Measurements from ENCODE around the gene NR2F2. TPM values are rescaled to one million over a fixed set of nuclear protein-coding genes. Genes with fewer than 3 reads are reported as not detected.

NR2F2 gene
- total RNA-seq, 1 donor: not detected

DNA sequence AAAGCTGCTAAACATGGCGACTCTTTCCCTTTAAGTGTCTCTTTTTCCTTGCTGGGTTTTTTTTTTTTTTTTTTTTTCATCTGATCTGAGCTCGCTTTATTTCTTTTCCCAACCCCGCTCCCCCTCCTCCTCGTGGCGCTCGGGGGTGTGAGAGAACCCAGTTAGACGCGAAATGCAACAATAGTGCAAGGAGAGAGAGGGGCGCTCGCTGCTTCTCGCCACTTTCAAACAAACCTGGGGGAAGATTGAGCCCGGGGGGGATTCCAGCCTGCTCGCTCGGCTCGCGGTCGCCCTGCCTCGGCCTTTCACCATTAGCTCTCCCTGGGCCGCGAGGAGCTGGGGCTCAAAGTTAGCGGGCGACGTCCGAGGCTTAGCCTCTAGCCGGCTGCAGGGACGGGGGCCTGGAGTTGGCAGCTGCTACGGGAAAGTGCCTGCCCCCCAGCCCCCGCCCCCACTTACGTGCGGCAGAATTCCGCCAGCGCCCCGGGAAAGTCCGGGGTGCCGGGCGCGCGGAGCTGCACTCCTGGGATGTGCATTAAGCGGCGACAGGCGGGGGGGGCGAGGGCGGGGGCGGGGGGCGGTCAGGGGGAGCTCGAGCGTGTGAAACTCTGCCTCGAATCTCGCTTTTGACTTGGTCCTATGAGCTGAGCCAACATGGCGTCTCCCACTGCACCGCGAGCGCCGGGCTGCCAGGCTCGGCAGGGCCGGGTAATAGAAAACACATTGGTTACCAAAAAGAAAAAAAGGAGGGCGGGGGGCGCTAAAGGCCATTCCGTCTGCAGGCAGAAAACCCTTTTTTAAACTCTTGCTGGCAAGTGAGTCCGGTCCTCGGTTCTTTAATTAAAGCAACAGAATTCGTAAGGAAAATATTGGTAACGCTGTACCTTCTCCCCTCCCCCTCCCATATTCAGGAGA is 10.4 kb downstream of the NR2F2 start:
- no peaks in the 10 kb centered on the region for H3K4me1 ChIP-seq (ENCODE audit: insufficient read depth, low read length)
- H3K9me3 ChIP-seq (ENCODE audit: low read depth, low read length): no peaks in the 10 kb centered on the region
- H3K4me3 ChIP-seq (ENCODE audit: low read length): no peak overlapping the region
- H3K27me3 ChIP-seq (ENCODE audit: insufficient read depth, low read length): peaks cover 98% of the 10 kb centered on the region

- Histone ChIP-seq H3K4me1 (ENCODE audit: insufficient read depth, low read length) (no peaks in the 10 kb centered on the region), H3K4me3 (ENCODE audit: low read length) (no peak overlapping the region), H3K27me3 (ENCODE audit: insufficient read depth, low read length) (peaks cover 98% of the 10 kb centered on the region), H3K9me3 (ENCODE audit: low read depth, low read length) (no peaks in the 10 kb centered on the region)
Measured at GRCh38 chr15:96341513-96342405, 11.3 kb downstream of the NR2F2 start.

GRCh38 chr15:96342406-96343112 is 12.1 kb downstream of the NR2F2 start:
- H3K27me3 ChIP-seq (ENCODE audit: insufficient read depth, low read length): peaks cover 98% of the 10 kb centered on the region
- no peaks in the 10 kb centered on the region for H3K9me3 ChIP-seq (ENCODE audit: low read depth, low read length)
- H3K4me1 ChIP-seq (ENCODE audit: insufficient read depth, low read length): no peaks in the 10 kb centered on the region
- H3K4me3 ChIP-seq (ENCODE audit: low read length): no peak overlapping the region

DNA sequence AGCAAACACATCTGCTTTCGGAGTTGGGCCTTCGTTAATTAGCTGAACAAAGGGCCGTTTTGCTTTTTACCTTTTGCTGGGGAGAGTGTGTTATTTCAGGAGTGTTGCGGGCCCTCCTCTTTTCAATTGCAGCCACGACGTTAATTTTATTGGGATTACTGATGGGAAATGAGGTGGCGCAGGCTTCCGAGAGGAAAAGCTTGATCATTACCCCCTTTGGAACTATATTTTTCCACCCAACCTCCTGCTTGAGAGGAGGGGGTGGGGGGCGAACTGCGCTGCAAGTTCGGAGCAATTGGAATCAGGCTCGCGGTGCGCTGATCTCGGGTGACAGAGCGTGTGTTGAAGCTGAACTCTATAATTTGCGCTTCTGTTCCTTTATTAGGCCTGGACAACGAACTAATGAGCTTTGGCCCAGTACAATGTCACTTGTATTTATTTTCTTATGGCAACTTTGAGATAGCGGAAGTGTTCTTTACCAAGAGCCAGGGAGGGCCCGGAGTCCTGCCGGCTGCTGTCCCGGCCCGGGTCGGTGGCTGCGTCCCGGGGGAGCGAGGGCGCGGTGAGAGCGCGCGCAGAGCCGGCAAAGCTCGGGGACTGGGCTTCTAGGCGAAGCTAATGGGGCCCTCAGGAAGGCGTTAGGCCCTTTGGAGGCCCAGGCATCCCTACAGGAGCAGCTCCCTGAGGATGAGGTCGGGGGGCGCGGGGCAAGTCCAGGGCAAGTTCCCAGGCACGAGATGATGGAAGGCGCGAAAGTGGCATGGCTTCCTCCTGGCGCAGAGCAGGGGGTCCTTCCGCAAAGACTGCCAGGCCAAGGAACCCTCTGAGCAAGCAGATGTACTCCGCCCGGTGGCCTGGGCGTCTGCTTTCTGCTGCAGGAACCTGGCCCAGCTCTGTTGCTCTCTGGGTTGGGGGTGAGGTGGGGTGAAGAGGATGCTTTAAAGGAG is 12.9 kb downstream of the NR2F2 start:
- Histone ChIP-seq H3K4me1 (ENCODE audit: insufficient read depth, low read length) (no peaks in the 10 kb centered on the region), H3K27me3 (ENCODE audit: insufficient read depth, low read length) (peaks cover 98% of the 10 kb centered on the region), H3K4me3 (ENCODE audit: low read length) (no peak overlapping the region), H3K9me3 (ENCODE audit: low read depth, low read length) (no peaks in the 10 kb centered on the region)

GRCh38 chr15:96344060-96344705 is 13.7 kb downstream of the NR2F2 start:
- Histone ChIP-seq H3K9me3 (ENCODE audit: low read depth, low read length) (no peaks in the 10 kb centered on the region), H3K4me1 (ENCODE audit: insufficient read depth, low read length) (no peaks in the 10 kb centered on the region), H3K27me3 (ENCODE audit: insufficient read depth, low read length) (peaks cover 98% of the 10 kb centered on the region), H3K4me3 (ENCODE audit: low read length) (no peak overlapping the region)

DNA sequence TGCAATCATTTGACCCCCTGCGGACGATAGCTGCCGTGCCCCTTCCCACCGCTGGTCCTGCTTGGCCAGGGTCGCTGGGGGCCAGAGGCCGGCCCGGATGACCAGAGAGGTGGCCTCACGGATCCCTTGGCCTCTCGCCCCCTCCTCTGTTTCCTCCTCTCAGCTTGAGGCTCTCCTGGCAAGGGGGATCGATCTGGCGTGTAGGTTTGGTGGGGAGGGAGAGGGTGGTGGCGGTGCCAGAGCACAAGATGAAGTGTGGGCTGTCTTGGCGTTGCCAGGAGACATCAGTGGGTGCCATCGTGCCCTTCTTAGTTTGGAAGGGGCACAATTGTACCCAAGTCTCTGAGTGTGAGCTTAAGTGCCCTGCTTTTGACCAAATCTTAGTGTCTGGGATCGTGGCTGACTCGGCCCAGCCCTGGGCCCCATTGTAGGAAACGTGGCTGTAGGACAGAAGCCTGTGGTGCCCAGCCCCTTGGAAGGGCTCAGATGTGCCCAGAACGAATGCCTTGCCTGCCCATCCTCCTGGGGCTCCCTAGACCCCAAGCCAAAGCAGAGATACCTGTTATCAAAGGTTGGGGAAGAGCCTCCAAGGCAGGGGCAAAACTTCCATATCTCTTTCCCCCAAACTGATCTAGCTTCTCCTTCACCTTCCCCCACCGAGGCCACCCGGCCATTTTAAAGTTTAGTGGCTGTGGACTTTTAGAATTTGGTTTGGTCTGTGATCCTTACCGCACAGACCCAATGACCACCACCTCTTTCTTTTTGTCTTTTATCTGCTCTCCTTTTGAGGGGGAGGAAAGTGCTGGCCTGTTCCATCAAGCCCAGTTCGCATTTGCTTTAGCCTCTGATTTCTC is 14.4 kb downstream of the NR2F2 start:
- no peak overlapping the region for H3K4me3 ChIP-seq (ENCODE audit: low read length)
- H3K4me1 ChIP-seq (ENCODE audit: insufficient read depth, low read length): no peaks in the 10 kb centered on the region
- peaks cover 98% of the 10 kb centered on the region for H3K27me3 ChIP-seq (ENCODE audit: insufficient read depth, low read length)
- no peaks in the 10 kb centered on the region for H3K9me3 ChIP-seq (ENCODE audit: low read depth, low read length)

DNA sequence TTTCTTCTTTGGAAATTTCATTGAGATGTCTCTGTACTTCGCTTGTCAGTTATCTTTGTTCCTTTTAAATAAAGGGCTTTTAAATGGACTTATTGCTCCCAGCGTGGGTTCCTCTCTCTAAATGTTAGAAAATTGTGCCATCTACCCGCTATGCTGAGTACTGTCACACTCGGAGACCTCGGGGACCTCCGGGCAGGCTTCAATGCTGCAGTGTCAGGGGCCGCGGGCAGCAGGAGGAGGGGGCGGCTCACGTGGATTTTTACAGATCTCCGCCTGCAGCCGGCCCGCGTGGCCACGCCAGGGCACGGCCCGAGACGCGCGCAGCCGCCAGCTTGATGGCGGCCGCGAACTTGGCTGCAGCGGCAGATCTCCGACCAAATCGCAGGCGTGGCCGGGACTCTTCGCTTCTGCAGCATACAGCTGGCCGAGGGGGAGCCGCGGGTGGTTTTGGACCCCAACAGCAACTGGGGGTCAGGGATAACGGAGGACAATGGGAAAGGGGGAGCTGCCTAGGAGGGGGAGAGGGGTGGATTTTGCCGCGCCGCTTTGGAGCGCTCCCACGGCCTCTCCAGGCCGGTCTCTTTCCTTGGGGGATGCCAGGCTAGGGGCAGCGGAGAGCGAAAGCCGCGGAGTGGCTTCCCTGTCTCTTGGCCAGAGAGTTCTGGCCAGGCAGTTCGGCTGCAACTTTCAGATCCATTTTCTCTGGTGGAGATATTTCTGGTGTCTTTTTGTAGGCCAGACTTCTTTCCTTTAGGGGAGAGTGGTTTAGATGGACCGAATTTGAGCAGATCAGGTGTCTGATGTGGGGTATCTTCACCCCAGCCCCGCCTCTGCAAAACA is 15.3 kb downstream of the NR2F2 start:
- Histone ChIP-seq H3K9me3 (ENCODE audit: low read depth, low read length) (no peaks in the 10 kb centered on the region), H3K27me3 (ENCODE audit: insufficient read depth, low read length) (peaks cover 98% of the 10 kb centered on the region), H3K4me3 (ENCODE audit: low read length) (no peak overlapping the region), H3K4me1 (ENCODE audit: insufficient read depth, low read length) (no peaks in the 10 kb centered on the region)

DNA sequence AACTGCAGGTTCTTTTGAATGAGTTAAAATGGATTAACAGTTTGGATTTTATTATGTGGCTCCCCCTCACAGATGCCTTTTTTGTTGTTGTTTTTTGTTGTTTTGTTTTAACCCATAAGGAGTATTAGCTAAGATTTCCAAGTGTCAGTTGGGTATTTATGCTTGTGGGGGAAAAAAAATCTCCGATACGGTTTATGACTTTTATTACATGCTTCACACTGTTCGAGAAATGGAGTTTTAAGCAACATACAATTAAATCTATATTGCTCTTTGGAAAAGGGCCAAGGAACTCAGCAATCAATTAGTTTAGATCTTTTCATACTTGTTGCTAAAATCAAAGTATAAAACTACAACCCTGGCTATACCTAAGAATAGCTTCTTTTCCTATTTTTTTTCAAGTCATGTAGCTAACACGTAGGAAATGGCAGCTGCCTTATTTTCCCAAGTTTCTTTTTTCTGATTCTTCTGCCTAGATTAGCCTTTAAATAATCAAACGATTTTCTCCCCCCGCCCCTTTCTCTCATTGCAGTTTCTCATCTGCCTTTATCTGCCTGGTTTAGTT is 16.0 kb downstream of the NR2F2 start:
- Histone ChIP-seq H3K9me3 (ENCODE audit: low read depth, low read length) (no peaks in the 10 kb centered on the region), H3K4me3 (ENCODE audit: low read length) (no peak overlapping the region), H3K27me3 (ENCODE audit: insufficient read depth, low read length) (peaks cover 100% of the 10 kb centered on the region), H3K4me1 (ENCODE audit: insufficient read depth, low read length) (no peaks in the 10 kb centered on the region)

DNA sequence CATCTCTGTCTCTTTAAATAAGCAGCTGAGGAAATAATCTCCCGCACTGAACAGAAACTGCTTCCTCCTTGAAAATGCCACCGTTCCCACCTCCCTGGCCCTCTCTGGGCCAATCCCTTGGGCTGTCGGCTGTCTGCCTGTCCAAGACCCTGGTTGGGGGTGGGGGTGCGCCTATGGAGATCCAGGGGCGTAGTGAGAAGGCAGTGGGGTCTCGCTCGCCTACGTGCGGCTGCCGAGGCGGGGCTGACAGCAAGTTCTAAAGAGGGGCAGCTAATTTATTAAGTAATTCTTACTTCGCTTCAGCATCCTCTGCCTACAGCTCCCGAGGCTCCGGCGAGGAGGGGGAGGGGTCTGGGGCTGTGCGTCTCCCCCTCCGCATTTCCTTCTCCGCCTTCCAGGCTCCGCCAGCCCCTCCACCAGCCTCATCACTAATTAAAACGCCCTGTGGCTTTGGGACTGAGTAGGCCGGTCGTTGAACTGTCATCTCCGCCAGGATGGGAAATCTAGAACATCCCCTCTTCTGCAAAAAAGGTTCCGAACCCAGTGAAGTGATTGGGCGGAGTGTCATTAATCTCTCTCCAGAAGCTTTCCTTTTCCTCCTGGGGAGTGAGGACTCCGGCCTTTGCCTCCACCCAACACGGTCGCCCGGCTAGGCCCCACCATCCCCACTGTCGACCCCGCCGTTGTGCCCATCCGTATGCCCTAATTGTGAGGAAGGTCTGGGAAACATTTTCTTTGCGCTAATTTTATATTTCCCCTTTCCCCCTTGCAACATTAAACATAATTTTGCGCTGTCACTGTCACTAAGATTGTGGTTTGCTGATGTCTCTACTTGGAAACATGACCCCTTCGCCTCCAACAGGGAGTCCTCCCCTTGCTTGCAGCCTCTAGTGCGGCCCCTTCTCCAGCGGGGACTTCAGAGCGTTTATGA is 16.9 kb downstream of the NR2F2 start:
- Histone ChIP-seq H3K9me3 (ENCODE audit: low read depth, low read length) (no peaks in the 10 kb centered on the region), H3K27me3 (ENCODE audit: insufficient read depth, low read length) (peaks cover 100% of the 10 kb centered on the region), H3K4me1 (ENCODE audit: insufficient read depth, low read length) (no peaks in the 10 kb centered on the region), H3K4me3 (ENCODE audit: low read length) (no peak overlapping the region)

- no peak overlapping the region for H3K4me3 ChIP-seq (ENCODE audit: low read length)
- peaks cover 100% of the 10 kb centered on the region for H3K27me3 ChIP-seq (ENCODE audit: insufficient read depth, low read length)
- no peaks in the 10 kb centered on the region for H3K9me3 ChIP-seq (ENCODE audit: low read depth, low read length)
- H3K4me1 ChIP-seq (ENCODE audit: insufficient read depth, low read length): no peaks in the 10 kb centered on the region
Measured at GRCh38 chr15:96348112-96349027, 17.9 kb downstream of the NR2F2 start.
